Hepatocyte (in vitro differentiated cells): ENCODE data around the gene PLD1. TPM values are rescaled to one million over a fixed set of nuclear protein-coding genes. Genes with fewer than 3 reads are reported as not detected.
"Not testable (repeated sequence)": the region's sequence is repeated elsewhere in the genome, so short reads cannot be mapped to it uniquely, and the experiment has no call there.

Experiments used
- DNase-seq: peaks from one replicate; pipeline ENCODE4 v3.0.0-alpha.2; 2016; ENCODE audit warnings: low spot score
- H2AFZ ChIP-seq: fragments of 200-600 bp; sonication (generic); 2 replicates; pipeline ENCODE4 v1.6.0; 2016; ENCODE audit warnings: antibody characterized with exemption, mild to moderate bottlenecking
- H3K27ac ChIP-seq: fragments of 200-600 bp; sonication (generic); 2 replicates; pipeline ENCODE4 v1.5.1; 2016; ENCODE audit warnings: mild to moderate bottlenecking
- H3K27me3 ChIP-seq: fragments of 200-600 bp; sonication (generic); 2 replicates; pipeline ENCODE4 v1.6.1; 2016
- H3K36me3 ChIP-seq: fragments of 200-600 bp; sonication (generic); replicated peaks from 2 replicates; pipeline ENCODE4 v1.5.1; 2016; ENCODE audit warnings: low read depth; ENCODE audit not compliant: insufficient read depth
- H3K4me1 ChIP-seq: fragments of 200-600 bp; sonication (generic); 2 replicates; pipeline ENCODE4 v1.5.1; 2016; ENCODE audit warnings: mild to moderate bottlenecking, moderate library complexity; ENCODE audit not compliant: insufficient read depth
- H3K4me2 ChIP-seq: fragments of 200-600 bp; sonication (generic); 2 replicates; pipeline ENCODE4 v1.6.0; 2016
- H3K4me3 ChIP-seq: fragments of 200-600 bp; sonication (generic); 2 replicates; pipeline ENCODE4 v1.5.1; 2016; ENCODE audit warnings: mild to moderate bottlenecking
- H3K79me2 ChIP-seq: fragments of 200-600 bp; sonication (generic); 2 replicates; pipeline ENCODE4 v1.6.0; 2017; ENCODE audit warnings: mild to moderate bottlenecking
- H3K9me2 ChIP-seq: fragments of 200-600 bp; sonication (generic); replicated peaks from 2 replicates; pipeline ENCODE4 v1.6.0; 2017; ENCODE audit warnings: mild to moderate bottlenecking; ENCODE audit not compliant: insufficient read depth
- H3K9me3 ChIP-seq: fragments of 200-600 bp; sonication (generic); 2 replicates; pipeline ENCODE4 v1.5.1; 2016; ENCODE audit warnings: low read depth, mild to moderate bottlenecking
- H4K20me1 ChIP-seq: fragments of 200-600 bp; sonication (generic); 2 replicates; pipeline ENCODE4 v1.6.0; 2016; ENCODE audit warnings: mild to moderate bottlenecking; ENCODE audit not compliant: insufficient read depth, poor library complexity, severe bottlenecking
- CTCF ChIP-seq: fragments of 200-600 bp; sonication (generic); IDR thresholded peaks from 2 replicates; pipeline ENCODE4 v1.5.1; 2016; ENCODE audit warnings: antibody characterized with exemption, mild to moderate bottlenecking; ENCODE audit not compliant: poor library complexity
- EZH2 ChIP-seq: fragments of 200-600 bp; sonication (generic); IDR thresholded peaks from 2 replicates; pipeline ENCODE4 v1.6.1; 2016; ENCODE audit warnings: antibody characterized with exemption, mild to moderate bottlenecking, borderline replicate concordance
- EZH2phosphoT487 ChIP-seq: fragments of 200-600 bp; sonication (generic); IDR thresholded peaks from one replicate; pipeline ENCODE4 v1.6.1; 2018; ENCODE audit warnings: antibody characterized with exemption, mild to moderate bottlenecking, low read depth, moderate library complexity; ENCODE audit not compliant: unreplicated experiment, severe bottlenecking
- WGBS: methylation state at CpG from one replicate; pipeline ENCODE4 v1.1.6; 2016; ENCODE audit warnings: low lambda C conversion rate; ENCODE audit errors: missing lambda C conversion rate; 5-methylcytosine and 5-hydroxymethylcytosine counted together
- polyA plus RNA-seq: library from polyadenylated mRNA; unstranded; fragments of >200 nt; fragmentation: Nextera tagmentation; extraction: Ambion mirVana; gene quantifications from 2 replicates; pipeline ENCODE4 v1.2.1, GENCODE V29; 2016
- total RNA-seq: library from RNA; depleted of rRNA; stranded (reverse); fragments of >200 nt; gene quantifications from 2 replicates; pipeline ENCODE4 v1.2.3, GENCODE V29; 2014

Gene PLD1
- 63.3 and 71.1 TPM in 2 replicates for total RNA-seq
- polyA plus RNA-seq: 29.4 and 42.1 TPM in 2 replicates

- H3K36me3 ChIP-seq: no peaks in the 10 kb centered on the region
- H3K27me3 ChIP-seq: no peaks in the 10 kb centered on the region
- H3K9me2 ChIP-seq: no peaks in the 10 kb centered on the region
- H3K9me3 ChIP-seq: no peaks in the 10 kb centered on the region
- H3K27ac ChIP-seq: peak within 1 kb of the TSS; percentile 96
- TF ChIP-seq EZH2: no peak
- TF ChIP-seq CTCF: peak; percentile 25
- peaks cover 30% of the 10 kb centered on the region for H3K4me1 ChIP-seq
- under 1% methylated on average over 54 of the region's 78 CpGs for WGBS
- peaks cover 19% of the 10 kb centered on the region for H3K79me2 ChIP-seq
- H3K4me2 ChIP-seq: peak within 1 kb of the TSS; percentile 89
- DNase-seq: peak; percentile 94
- peak within 1 kb of the TSS; percentile 43 for H3K4me3 ChIP-seq
- H2AFZ ChIP-seq: peak within 1 kb of the TSS; percentile 60
- no peaks in the 10 kb centered on the region for H4K20me1 ChIP-seq
These were observed at the start of gene PLD1 for GRCh38 chr3:171809861-171810628. TSS of gene PLD1 (minus strand) at chr3:171810483. CDS start at chr3:171738051, 72,432 bp downstream.

- H3K4me1 ChIP-seq, H3K27ac ChIP-seq, H3K27me3 ChIP-seq, H3K4me2 ChIP-seq, H2AFZ ChIP-seq, H3K9me2 ChIP-seq, H4K20me1 ChIP-seq, DNase-seq, H3K9me3 ChIP-seq, H3K4me3 ChIP-seq, H3K79me2 ChIP-seq, H3K36me3 ChIP-seq: not testable (repeated sequence)
- 93% methylated on average over 4 of the region's 4 CpGs for WGBS
These were observed 48.5 kb upstream of the PLD1 start for GRCh38 chr3:171858770-171859169.

- WGBS: 83% methylated on average over 2 of the region's 2 CpGs
- Histone ChIP-seq H3K4me3 (no peak overlapping the region), H4K20me1 (no peaks in the 10 kb centered on the region), H2AFZ (no peak overlapping the region), H3K4me1 (peaks cover 12% of the 10 kb centered on the region), H3K9me3 (no peaks in the 10 kb centered on the region), H3K27ac (no peak overlapping the region), H3K4me2 (no peak overlapping the region), H3K36me3 (no peaks in the 10 kb centered on the region), H3K9me2 (no peaks in the 10 kb centered on the region), H3K79me2 (no peaks in the 10 kb centered on the region), H3K27me3 (no peaks in the 10 kb centered on the region)
- TF ChIP-seq EZH2phosphoT487: no peak
- no peak for TF ChIP-seq CTCF
- TF ChIP-seq EZH2: no peak
- no peak for DNase-seq
These were observed 44.5 kb upstream of the PLD1 start for GRCh38 chr3:171854649-171855305.

GRCh38 chr3:171851660-171852058, 41.4 kb upstream of the PLD1 start:
- Histone ChIP-seq H2AFZ (no peak overlapping the region), H3K4me3 (no peak overlapping the region), H3K36me3 (no peaks in the 10 kb centered on the region), H3K9me2 (no peaks in the 10 kb centered on the region), H3K9me3 (no peaks in the 10 kb centered on the region), H4K20me1 (no peaks in the 10 kb centered on the region), H3K4me2 (no peak overlapping the region), H3K4me1 (peaks cover 12% of the 10 kb centered on the region), H3K27ac (peak overlapping the region; percentile 42), H3K27me3 (no peaks in the 10 kb centered on the region), H3K79me2 (no peaks in the 10 kb centered on the region)
- DNase-seq: peak; percentile 43
- no peak for TF ChIP-seq CTCF
- no peak for TF ChIP-seq EZH2
- TF ChIP-seq EZH2phosphoT487: no peak
- 69% methylated on average over 5 of the region's 5 CpGs for WGBS
